IPS-15b (cell line): ENCODE results near the gene C16orf87.

Source experiments
- H3K27me3 ChIP-seq: one replicate; pipeline ENCODE4 v1.6.1; 2013; ENCODE audit warnings: low read length; ENCODE audit not compliant: control insufficient read depth, insufficient read depth
- H3K36me3 ChIP-seq: one replicate; pipeline ENCODE4 v1.6.1; 2013; ENCODE audit warnings: low read length; ENCODE audit not compliant: control insufficient read depth, insufficient read depth
- H3K4me1 ChIP-seq: one replicate; pipeline ENCODE4 v1.6.1; 2013; ENCODE audit warnings: mild to moderate bottlenecking, low read length; ENCODE audit not compliant: control insufficient read depth, insufficient read depth
- H3K4me3 ChIP-seq: one replicate; pipeline ENCODE4 v1.5.1; 2013; ENCODE audit warnings: low read depth, low read length
- H3K9ac ChIP-seq: one replicate; pipeline ENCODE4 v1.6.1; 2013; ENCODE audit warnings: low read depth, mild to moderate bottlenecking, low read length
- H3K9me3 ChIP-seq: one replicate; pipeline ENCODE4 v1.6.1; 2013; ENCODE audit warnings: mild to moderate bottlenecking, low read length; ENCODE audit not compliant: control insufficient read depth, insufficient read depth

C16orf87 gene

GRCh38 chr16:46747777-46748651 lies 83.0 kb downstream of the C16orf87 start, which contains the start of gene MYLK3:
MYLK3 (minus strand) TSS chr16:46748344; CDS start chr16:46748193, 151 bp downstream.
- H3K9me3 ChIP-seq, result no peaks in the 10 kb centered on the region
- no peak within 1 kb of the TSS for H3K4me3 ChIP-seq
- H3K27me3 ChIP-seq, result no peaks in the 10 kb centered on the region
- no peaks in the 10 kb centered on the region for H3K36me3 ChIP-seq
- H3K4me1 ChIP-seq, result no peaks in the 10 kb centered on the region
- H3K9ac ChIP-seq, result no peak within 1 kb of the TSS

DNA sequence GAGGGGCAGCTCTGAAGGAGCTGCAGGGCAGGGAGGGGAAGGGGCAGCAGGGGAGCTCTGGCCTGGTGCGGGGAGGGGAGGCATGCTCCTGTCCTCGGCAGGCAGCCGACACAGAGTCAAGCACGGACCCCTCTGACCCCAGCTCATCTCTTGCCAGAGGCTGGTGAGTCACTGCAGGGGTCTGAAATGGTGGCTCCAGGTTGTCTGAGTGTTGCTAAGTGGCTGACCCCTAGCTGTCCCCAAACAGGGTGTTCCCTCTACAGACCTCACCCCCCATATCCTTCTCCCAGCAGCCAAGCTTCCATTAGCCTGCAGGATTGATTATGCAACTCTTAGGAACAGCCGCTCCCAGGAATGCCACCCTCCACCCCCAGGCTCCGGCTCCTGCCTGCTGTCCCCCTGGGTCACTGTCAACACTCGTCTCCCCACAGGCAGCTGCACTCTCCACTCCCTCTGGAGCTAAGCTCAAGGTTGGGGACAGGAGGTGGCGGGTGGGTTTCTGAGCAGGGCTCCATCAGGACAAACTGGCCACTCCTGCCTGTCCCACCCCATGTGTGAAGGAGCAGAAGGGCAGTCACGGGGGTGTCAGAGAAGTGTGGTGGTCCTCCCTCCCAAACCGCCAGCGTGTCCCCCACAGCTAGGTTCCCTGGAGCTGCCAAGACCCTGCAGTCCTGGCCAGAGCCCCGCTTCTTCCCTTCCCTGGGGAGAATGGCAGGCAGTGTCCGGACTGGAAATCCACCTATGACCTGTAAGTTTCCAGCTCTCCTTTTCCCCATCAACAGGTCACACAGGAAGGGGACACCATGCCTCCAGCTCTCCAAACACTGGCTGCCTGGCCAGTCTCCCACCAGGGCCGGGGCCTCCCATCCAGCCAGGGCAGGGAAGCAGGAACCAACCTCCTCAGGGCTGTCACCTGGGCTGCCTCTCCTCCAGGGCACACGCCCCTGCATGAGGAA lies 83.9 kb downstream of the C16orf87 start:
- Histone ChIP-seq H3K9ac (no peak overlapping the region), H3K4me1 (no peaks in the 10 kb centered on the region), H3K4me3 (no peak overlapping the region), H3K27me3 (no peaks in the 10 kb centered on the region), H3K9me3 (no peaks in the 10 kb centered on the region), H3K36me3 (no peaks in the 10 kb centered on the region)
